C4-2B (cell line): ENCODE measurements around the gene PDGFB.

Experiments used
- ZFX ChIP-seq: fragments of 450-650 bp; IDR thresholded peaks from 2 replicates; pipeline ENCODE4 v1.6.1; 2017
- TF ChIP-seq, protein P1 (sequence below): fragments of 450-650 bp; conservative IDR thresholded peaks from 2 replicates; pipeline ENCODE4 v1.5.1; 2017; ENCODE audit warnings: mild to moderate bottlenecking

DNA sequence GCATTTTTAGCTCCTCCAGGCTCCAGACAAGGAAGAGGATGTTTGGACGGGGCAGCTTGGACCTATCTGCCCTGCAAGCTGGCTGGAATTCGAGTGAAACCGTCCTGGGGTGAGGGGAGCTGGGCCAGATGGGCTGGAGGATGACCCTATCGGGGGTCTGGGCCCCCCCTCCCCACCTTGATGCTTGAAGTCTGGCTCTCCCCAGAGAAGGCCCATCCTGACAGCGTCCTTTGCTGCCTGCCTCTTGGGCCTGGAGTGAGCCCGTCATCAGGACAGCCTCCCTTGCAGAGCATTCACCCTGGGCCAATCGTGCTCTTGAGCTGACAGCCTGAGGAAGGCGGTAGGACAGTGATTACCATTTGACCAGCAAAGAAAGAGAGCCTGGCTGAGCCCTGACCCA, 5.3 kb upstream of the PDGFB start:
- TF ChIP-seq, protein P1, sequence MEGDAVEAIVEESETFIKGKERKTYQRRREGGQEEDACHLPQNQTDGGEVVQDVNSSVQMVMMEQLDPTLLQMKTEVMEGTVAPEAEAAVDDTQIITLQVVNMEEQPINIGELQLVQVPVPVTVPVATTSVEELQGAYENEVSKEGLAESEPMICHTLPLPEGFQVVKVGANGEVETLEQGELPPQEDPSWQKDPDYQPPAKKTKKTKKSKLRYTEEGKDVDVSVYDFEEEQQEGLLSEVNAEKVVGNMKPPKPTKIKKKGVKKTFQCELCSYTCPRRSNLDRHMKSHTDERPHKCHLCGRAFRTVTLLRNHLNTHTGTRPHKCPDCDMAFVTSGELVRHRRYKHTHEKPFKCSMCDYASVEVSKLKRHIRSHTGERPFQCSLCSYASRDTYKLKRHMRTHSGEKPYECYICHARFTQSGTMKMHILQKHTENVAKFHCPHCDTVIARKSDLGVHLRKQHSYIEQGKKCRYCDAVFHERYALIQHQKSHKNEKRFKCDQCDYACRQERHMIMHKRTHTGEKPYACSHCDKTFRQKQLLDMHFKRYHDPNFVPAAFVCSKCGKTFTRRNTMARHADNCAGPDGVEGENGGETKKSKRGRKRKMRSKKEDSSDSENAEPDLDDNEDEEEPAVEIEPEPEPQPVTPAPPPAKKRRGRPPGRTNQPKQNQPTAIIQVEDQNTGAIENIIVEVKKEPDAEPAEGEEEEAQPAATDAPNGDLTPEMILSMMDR, result no peak
- TF ChIP-seq ZFX, result no peak
